Cardiac fibroblast (primary cell): ENCODE measurements around the gene HOXA6.

Source experiments
- DNase-seq, 2 donors: peaks; one replicate each; pipeline versions ENCODE4 v3.0.0 to v3.0.0-alpha.2; 2010; ENCODE audit warnings: low read depth in 2 of 2
- H3K4me3 ChIP-seq, 2 donors: replicated peaks in 1 of 2; 1 replicate in 1 of 2; 2 replicates in 1 of 2; pipeline ENCODE4 v1.5.1; 2011; ENCODE audit warnings: low read depth in 2 of 2, low read length in 2 of 2, mild to moderate bottlenecking in 2 of 2, moderate library complexity in 1 of 2
- CTCF ChIP-seq: IDR thresholded peaks from one replicate; pipeline ENCODE4 v1.5.1; 2011; ENCODE audit warnings: low read depth, mild to moderate bottlenecking, low read length, inconsistent platforms

The HOXA6 gene

GRCh38 chr7:27128034-27128433 lies 19.5 kb downstream of the HOXA6 start:
- no peak overlapping the region for H3K4me3 ChIP-seq
- no peak for TF ChIP-seq CTCF
- DNase-seq: no peak

- no peak overlapping the region for H3K4me3 ChIP-seq
- TF ChIP-seq CTCF: no peak
- DNase-seq: no peak
Observed at GRCh38 chr7:27126596-27127327, 20.8 kb downstream of the HOXA6 start.

- no peak for DNase-seq
- TF ChIP-seq CTCF: no peak
- H3K4me3 ChIP-seq: no peak overlapping the region
Observed at GRCh38 chr7:27125986-27126394, 21.6 kb downstream of the HOXA6 start.

- no peak overlapping the region for H3K4me3 ChIP-seq
- no peak for TF ChIP-seq CTCF
- DNase-seq: no peak
Observed at GRCh38 chr7:27124902-27125689, 22.5 kb downstream of the HOXA6 start.

- H3K4me3 ChIP-seq: no peak overlapping the region
- DNase-seq: peak in 1 of 2 donors; percentile 33
Observed at GRCh38 chr7:27124096-27124901, 23.3 kb downstream of the HOXA6 start.

More at GRCh38 chr7:27124096-27124901, 23.3 kb downstream of the HOXA6 start:
- TF ChIP-seq CTCF: no peak
